A549 (cell line): ENCODE data around the gene PDK2. TPM values are rescaled to one million over a fixed set of nuclear protein-coding genes. Genes with fewer than 3 reads are reported as not detected.

Experiments
- ATAC-seq, 2 experiments: fragments of 200-7000 bp in 1 of 2; fragments of >200 bp in 1 of 2; cut with Nextera tagmentation in 1 of 2; cut with Tn5 transposase in 1 of 2; 3 replicates each; pipeline versions ENCODE4 v1.8.0 to v1.9.1; 2018 to 2020; ENCODE audit warnings: mild to moderate bottlenecking in 1 of 2, moderate library complexity in 1 of 2
- CTCF ChIA-PET: fragments of 300-600 bp; sonication (Branson Sonifier 250); formaldehyde crosslinking; extraction: SDS; loops from one replicate; lab custom pipeline; 2021; ENCODE audit warnings: antibody characterized with exemption, inconsistent platforms; lab: Yijun Ruan, JAX
- POLR2A ChIA-PET: fragments of 350-600 bp; formaldehyde crosslinking; extraction: SDS; loops from one replicate; lab custom pipeline; 2021; ENCODE audit warnings: antibody characterized with exemption, inconsistent platforms; lab: Yijun Ruan, JAX
- DNase-seq, 2 experiments: peaks; one replicate each; pipeline versions ENCODE4 v3.0.0 to v3.0.0-alpha.2; 2011 to 2016; ENCODE audit warnings: low read depth in 1 of 2, low spot score in 1 of 2
- FAIRE-seq: peaks from 2 replicates; lab custom pipeline; 2011; peaks lifted over from hg19 to GRCh38; lab: Jason Lieb, UNC
- H3K27ac ChIP-seq, 2 experiments: fragments of >200 bp; sonication (Bioruptor Twin); formaldehyde crosslinking; 3 replicates each; pipeline ENCODE4 v1.5.1; 2016 to 2017
- H3K4me1 ChIP-seq: fragments of >200 bp; sonication (Bioruptor Twin); formaldehyde crosslinking; 3 replicates; pipeline ENCODE4 v1.6.1; 2016
- H3K4me2 ChIP-seq: fragments of >200 bp; sonication (Bioruptor Twin); formaldehyde crosslinking; 3 replicates; pipeline ENCODE4 v1.6.1; 2016
- H3K4me3 ChIP-seq: fragments of >200 bp; sonication (Bioruptor Twin); formaldehyde crosslinking; 3 replicates; pipeline ENCODE4 v1.5.1; 2016
- H3K9me3 ChIP-seq: fragments of >200 bp; sonication (Bioruptor Twin); formaldehyde crosslinking; 3 replicates; pipeline ENCODE4 v1.6.1; 2016
- BHLHE40 ChIP-seq: IDR thresholded peaks from 2 replicates; pipeline ENCODE4 v1.6.1; 2012; ENCODE audit warnings: low read depth, low read length, inconsistent platforms
- EP300 ChIP-seq, 2 experiments: fragments of >200 bp; sonication (Bioruptor Twin); formaldehyde crosslinking; IDR thresholded peaks; 2 replicates in 1 of 2; 3 replicates in 1 of 2; pipeline ENCODE4 v1.6.1; 2016 to 2017
- FOSB ChIP-seq: fragments of 250-450 bp; sonication (Bioruptor Pico); IDR thresholded peaks from 2 replicates; pipeline ENCODE4 v1.5.0; 2020; ENCODE audit warnings: mild to moderate bottlenecking, moderate library complexity
- FOSL2 ChIP-seq, 2 experiments: fragments of 450-650 bp in 1 of 2; fragments of >200 bp in 1 of 2; sonication (Bioruptor Twin) in 1 of 2; formaldehyde crosslinking; IDR thresholded peaks; 2 replicates each; pipeline versions ENCODE4 v1.5.0 to v1.6.1; 2016 to 2020; ENCODE audit warnings: mild to moderate bottlenecking in 1 of 2, moderate library complexity in 1 of 2
- GATA3 ChIP-seq: IDR thresholded peaks from 2 replicates; pipeline ENCODE4 v1.6.1; 2012; ENCODE audit warnings: borderline replicate concordance
- HES2 ChIP-seq: fragments of >200 bp; sonication (Bioruptor Twin); formaldehyde crosslinking; IDR thresholded peaks from 2 replicates; pipeline ENCODE4 v1.6.1; 2016
- HOXA7 ChIP-seq: fragments of 250-450 bp; sonication (Bioruptor Pico); IDR thresholded peaks from 2 replicates; pipeline ENCODE4 v1.5.0; 2020; ENCODE audit warnings: mild to moderate bottlenecking, moderate library complexity
- HOXB5 ChIP-seq: fragments of 250-450 bp; sonication (Bioruptor Pico); IDR thresholded peaks from 2 replicates; pipeline ENCODE4 v1.5.0; 2020; ENCODE audit warnings: mild to moderate bottlenecking, moderate library complexity
- JUN ChIP-seq, 2 experiments: fragments of >200 bp; sonication (Bioruptor Twin); formaldehyde crosslinking; IDR thresholded peaks; 2 replicates in 1 of 2; 3 replicates in 1 of 2; pipeline ENCODE4 v1.6.1; 2016 to 2017
- KDM5A ChIP-seq: fragments of 200-600 bp; sonication (generic); IDR thresholded peaks from 2 replicates; pipeline ENCODE4 v1.6.1; 2016; ENCODE audit warnings: antibody characterized with exemption, mild to moderate bottlenecking
- MAFK ChIP-seq: fragments of 450-650 bp; IDR thresholded peaks from 2 replicates; pipeline ENCODE4 v1.6.1; 2014; ENCODE audit not compliant: partially characterized antibody
- MAX ChIP-seq: IDR thresholded peaks from 2 replicates; pipeline ENCODE4 v1.6.1; 2012
- MAZ ChIP-seq: fragments of 150-350 bp; IDR thresholded peaks from 2 replicates; pipeline ENCODE4 v1.6.1; 2014; ENCODE audit warnings: antibody characterized with exemption, low read depth, low read length, borderline replicate concordance
- MYC ChIP-seq: IDR thresholded peaks from 2 replicates; pipeline ENCODE4 v1.6.1; 2012; ENCODE audit warnings: mild to moderate bottlenecking, inconsistent platforms, low read length, improper control_type of control experiment, borderline replicate concordance
- PBX3 ChIP-seq: IDR thresholded peaks from 2 replicates; pipeline ENCODE4 v1.6.1; 2012
- PHF8 ChIP-seq: fragments of 200-600 bp; sonication (generic); IDR thresholded peaks from 2 replicates; pipeline ENCODE4 v1.6.1; 2016; ENCODE audit warnings: low read depth, mild to moderate bottlenecking, antibody characterized with exemption, moderate library complexity, borderline replicate concordance
- POLR2A ChIP-seq: IDR thresholded peaks from 2 replicates; pipeline ENCODE4 v1.6.1; 2012; ENCODE audit warnings: mild to moderate bottlenecking, low read length
- RAD21 ChIP-seq, 2 experiments: fragments of >200 bp in 1 of 2; sonication (Bioruptor Twin) in 1 of 2; formaldehyde crosslinking in 1 of 2; IDR thresholded peaks in 1 of 2; conservative IDR thresholded peaks in 1 of 2; 2 replicates in 1 of 2; 3 replicates in 1 of 2; pipeline ENCODE4 v1.6.1; 2012 to 2018; ENCODE audit warnings: inconsistent platforms in 1 of 2
- RARB ChIP-seq: fragments of 250-450 bp; sonication (Bioruptor Pico); IDR thresholded peaks from 2 replicates; pipeline ENCODE4 v1.8.0; 2021; ENCODE audit warnings: mild to moderate bottlenecking, moderate library complexity
- RNF2 ChIP-seq: fragments of 200-600 bp; sonication (generic); IDR thresholded peaks from 2 replicates; pipeline ENCODE4 v1.6.1; 2016; ENCODE audit warnings: low read depth, mild to moderate bottlenecking, antibody characterized with exemption, moderate library complexity, borderline replicate concordance
- SMC3 ChIP-seq: fragments of >200 bp; sonication (Bioruptor Twin); formaldehyde crosslinking; IDR thresholded peaks from 3 replicates; pipeline ENCODE4 v1.6.1; 2018; ENCODE audit warnings: inconsistent platforms
- TFCP2L1 ChIP-seq: fragments of 250-450 bp; sonication (Bioruptor Pico); IDR thresholded peaks from 2 replicates; pipeline ENCODE4 v1.5.0; 2021; ENCODE audit warnings: mild to moderate bottlenecking
- TP53 ChIP-seq: fragments of 250-450 bp; sonication (Bioruptor Pico); IDR thresholded peaks from 2 replicates; pipeline ENCODE4 v1.5.0; 2021; ENCODE audit warnings: mild to moderate bottlenecking, moderate library complexity
- ZFP36 ChIP-seq: fragments of 450-650 bp; IDR thresholded peaks from 2 replicates; pipeline ENCODE4 v1.6.1; 2014; ENCODE audit warnings: borderline replicate concordance; ENCODE audit not compliant: partially characterized antibody
- WGBS: methylation state at CpG from one replicate; pipeline ENCODE4 v1.1.6; 2017; ENCODE audit errors: missing lambda C conversion rate; 5-methylcytosine and 5-hydroxymethylcytosine counted together
- polyA plus RNA-seq, 4 experiments: library from polyadenylated mRNA; depleted of rRNA in 3 of 4; stranded (reverse); fragments of >200 nt; fragmentation: RNase III in 1 of 4; extraction: RNeasy Plus Mini Kit Qiagen cat#74134 plus additional on column Dnase treatment in 1 of 4; gene quantifications; 2 replicates in 3 of 4; 3 replicates in 1 of 4; pipeline ENCODE4 v1.2.3, GENCODE V29; 2011 to 2017

Gene PDK2
- polyA plus RNA-seq, 2 of the 4 experiments (the other 2 are of a cell fraction), result 14.1 to 28.5 TPM

GRCh38 chr17:50055055-50055425 is 40.1 kb upstream of the PDK2 start:
- DNase-seq (peak in 1 of 2 experiments; percentile 84), ATAC-seq (peak; percentile 7 to 18; a peak in 4 of 6 replicates), FAIRE-seq (no peak)
- Histone ChIP-seq H3K9me3 (no peaks in the 10 kb centered on the region), H3K4me2 (peak overlapping the region; percentile 91), H3K27ac (peak overlapping the region; percentile 92 to 97), H3K4me3 (peak overlapping the region; percentile 77), H3K4me1 (peaks cover 74% of the 10 kb centered on the region)
- 0 out of 2 replicates have a peak, but pooled peaks have one; percentile 29 for TF ChIP-seq MAX
- TF ChIP-seq BHLHE40, result no peak
- CTCF ChIA-PET, result interaction anchor here (0.5 to 22.1 kb wide), 10 partner anchors 9 to 827 kb away, joined by 5 to 473 read pairs (median 62); partner anchors contain the start of gene PDK2
- WGBS, result 3% methylated on average over 14 of the region's 14 CpGs
- POLR2A ChIA-PET, result interaction anchor here (0.5 to 7.5 kb wide), 8 partner anchors 9 to 39 kb away, joined by 3 to 140 read pairs (median 10); partner anchors contain the start of gene PDK2

GRCh38 chr17:50055426-50056216 is 39.5 kb upstream of the PDK2 start, which contains the start of gene ITGA3:
Gene ITGA3 (plus strand): TSS chr17:50056110. CDS start chr17:50056440, 330 bp downstream.
- peaks cover 74% of the 10 kb centered on the region for H3K4me1 ChIP-seq
- DNase-seq (peak; percentile 93 to 96), ATAC-seq (peak; percentile 57 to 73), FAIRE-seq (peak; percentile 39)
- H3K4me2 ChIP-seq, result peak within 1 kb of the TSS; percentile 91
- under 1% methylated on average over 44 of the region's 65 CpGs for whole genome bisulfite sequencing
- TF ChIP-seq RAD21 (conservative IDR thresholded peaks at IDR 0.05 in 1 of 2, IDR thresholded peaks at IDR 0.05 in 1 of 2), result peak; percentile 2 to 35; a peak in 1 of 5 replicates
- no peak; the same call in 1 of the 2 replicates for TF ChIP-seq MAZ
- no peak for TF ChIP-seq MAFK
- TF ChIP-seq PBX3, result no peak; the same call in 1 of the 2 replicates
- 0 out of 2 replicates have a peak, but pooled peaks have one; percentile 5 for TF ChIP-seq RNF2
- TF ChIP-seq KDM5A, result peak; percentile 28; the same call in 1 of the 2 replicates
- peak; percentile 45; the same call in 1 of the 2 replicates for TF ChIP-seq FOSB (CRISPR knock-in tag)
- peak; percentile 95 for TF ChIP-seq HOXB5 (CRISPR knock-in tag)
- TF ChIP-seq JUN (IDR thresholded peaks at IDR 0.05), result peak in 1 of 2 experiments; percentile 85; a peak in 4 of 5 replicates
- peak; percentile 95 for TF ChIP-seq POLR2A
- 0 out of 2 replicates have a peak, but pooled peaks have one; percentile 38 for TF ChIP-seq RARB
- TF ChIP-seq GATA3, result peak; percentile 20; the same call in 1 of the 2 replicates
- TF ChIP-seq TFCP2L1 (CRISPR knock-in tag), result no peak
- peak; percentile 80 for TF ChIP-seq ZFP36
- TF ChIP-seq MYC, result peak; percentile 11; the same call in 1 of the 2 replicates
- 0 out of 5 replicates have a peak, but pooled peaks of 1 of the 2 experiments have one; percentile 15 for TF ChIP-seq EP300 (IDR thresholded peaks at IDR 0.05)
- peak; percentile 16; the same call in 1 of the 2 replicates for TF ChIP-seq HOXA7 (CRISPR knock-in tag)
- peak; percentile 50; the same call in 1 of the 2 replicates for TF ChIP-seq PHF8
- TF ChIP-seq MAX, result peak; percentile 42
- no peak for TF ChIP-seq HES2
- 0 out of 2 replicates have a peak, but pooled peaks have one; percentile 23 for TF ChIP-seq TP53 (CRISPR knock-in tag)
- no peak for TF ChIP-seq FOSL2 (IDR thresholded peaks at IDR 0.05)
- peak; percentile 12; the same call in 1 of the 2 replicates for TF ChIP-seq FOSL2 (CRISPR knock-in tag; IDR thresholded peaks at IDR 0.05)
- peak; percentile 27; the same call in 1 of the 3 replicates for TF ChIP-seq SMC3
- H3K9me3 ChIP-seq, result no peaks in the 10 kb centered on the region
- ChIA-PET POLR2A (interaction anchor here (0.5 to 7.5 kb wide), 11 partner anchors 8 to 38 kb away, joined by 3 to 140 read pairs (median 7); partner anchors contain the start of gene PDK2), CTCF (interaction anchor here (0.6 to 22.1 kb wide), 15 partner anchors 10 to 650 kb away, joined by 3 to 473 read pairs (median 20); partner anchors contain the start of gene PDK2)
- H3K4me3 ChIP-seq, result peak within 1 kb of the TSS; percentile 77
- peak within 1 kb of the TSS; percentile 92 to 97 for H3K27ac ChIP-seq
